Heart right ventricle (tissue), 16 donors: ENCODE data around the gene NUDT9. TPM values are rescaled to one million over a fixed set of nuclear protein-coding genes. Genes with fewer than 3 reads are reported as not detected.
"Not testable (repeated sequence)": the region's sequence is repeated elsewhere in the genome, so short reads cannot be mapped to it uniquely, and the experiment has no call there.

ENCODE experiments used
- ATAC-seq, 8 donors: fragments of 200-7000 bp; cut with Tn5 transposase; one replicate each; pipeline ENCODE4 v1.9.1; 2020; ENCODE audit warnings: mild to moderate bottlenecking in 8 of 8, moderate library complexity in 8 of 8, moderate number of reproducible peaks in 1 of 8
- DNase-seq, 2 donors: peaks; one replicate each; pipeline ENCODE4 v3.0.0-alpha.2; 2020
- H3K27ac ChIP-seq, 10 donors: fragments of 200-600 bp; sonication (generic) in 2 of 10; one replicate each; pipeline versions ENCODE4 v1.5.0 to v1.8.0; 2020 to 2022; ENCODE audit warnings: mild to moderate bottlenecking in 3 of 10
- H3K27me3 ChIP-seq, 7 donors: fragments of 200-600 bp; one replicate each; pipeline ENCODE4 v1.8.0; 2021 to 2022; ENCODE audit warnings: mild to moderate bottlenecking in 2 of 7
- H3K36me3 ChIP-seq, 9 donors: fragments of 200-600 bp; sonication (generic) in 1 of 9; one replicate each; pipeline versions ENCODE4 v1.5.0 to v1.8.0; 2020 to 2022; ENCODE audit warnings: mild to moderate bottlenecking in 2 of 9
- H3K4me1 ChIP-seq, 9 donors: fragments of 200-600 bp; sonication (generic) in 1 of 9; one replicate each; pipeline versions ENCODE4 v1.5.0 to v1.8.0; 2020 to 2022; ENCODE audit warnings: mild to moderate bottlenecking in 4 of 9
- H3K4me3 ChIP-seq, 10 donors: fragments of 200-600 bp; sonication (generic) in 2 of 10; one replicate each; pipeline versions ENCODE4 v1.5.0 to v1.8.0; 2020 to 2022; ENCODE audit warnings: mild to moderate bottlenecking in 7 of 10, moderate library complexity in 2 of 10
- H3K9me3 ChIP-seq, 11 donors: fragments of 200-600 bp in 10 of 11; sonication (generic) in 2 of 11; one replicate each; pipeline versions ENCODE4 v1.5.0 to v1.8.0; 2013 to 2022; ENCODE audit warnings: mild to moderate bottlenecking in 2 of 11, control low read depth in 1 of 11, moderate library complexity in 1 of 11
- CTCF ChIP-seq, 9 donors: fragments of 200-600 bp; sonication (generic) in 2 of 9; IDR thresholded peaks; one replicate each; pipeline versions ENCODE4 v1.5.0 to v1.8.0; 2021 to 2022; ENCODE audit warnings: antibody characterized with exemption in 9 of 9, mild to moderate bottlenecking in 5 of 9, moderate library complexity in 1 of 9
- WGBS, 2 donors: extraction: QIAGEN DNeasy Blood & Tissue Kit; methylation state at CpG; one replicate each; pipeline ENCODE4 v1.1.7; 2013; ENCODE audit warnings: inconsistent platforms in 1 of 2; 5-methylcytosine and 5-hydroxymethylcytosine counted together
- intact Hi-C, 10 donors: fragments of 100-400 bp; cut with DNase I; formaldehyde crosslinking; loops; one replicate each; pipeline versions ENCODE4 v1.11.1 to v1.14.2; 2022
- polyA plus RNA-seq, 2 donors: library from polyadenylated mRNA; stranded (reverse); fragments of 200-250 nt; gene quantifications; one replicate each; pipeline ENCODE4 v1.2.3, GENCODE V29; 2013
- total RNA-seq, 10 donors: library from RNA; stranded (reverse); fragmentation: NEBNext Ultra II Directional in 3 of 10; extraction: Animal tissue kit (Norgen Biotek cat#: 25700) in 3 of 10; gene quantifications; one replicate each; pipeline versions ENCODE4 v1.2.1 to v1.2.4, GENCODE V29; 2021 to 2023
- donor health status: Arrhythmogenic right ventricular cardiomyopathy.
- donor health status: ischemic (EF 13 %, LVEDD 7.1; RV severe dilation, severe dysfunction).
- donor health status: healthy with polysubstance abuse.
- donor health status: DM: no; HTN: yes; CAD: no.
- donor health status: DM: no; HTN: no; CAD: no.
- donor health status: ischemic (EF 25% LVEDD 6.9; RV normal size, moderate dysfunction).
- donor health status: ischemic (EF 25% LVEDD 5.7; RV mildly dilated, moderate dysfunction).
- donor health status: healthy.
- donor health status: DM: yes; HTN: yes; CAD: no.
- donor health status: Ischemic cardiomyopathy.
- donor health status: ischemic (EF 35%, LVEDD 5.7; RV mildly dilated, moderate dysfunction).
- donor health status: nonischemic (EF 11% LVEDD 7.7; RV severe dilation, severe dysfunction).
- donor health status: DM: yes; HTN: yes; CAD: no.
- donor health status: PGD.
- donor health status: ischemic (EF 29% LVEDD 5.4; RV normal size, mild dysfunction).
- donor health status: nonischemic (EF 23%, LVEDD 6.1; RV moderate dilation, normal function).

NUDT9 gene
- total and polyA plus RNA-seq, 12 donors, result 24.1 to 56.0 (median 29.2) TPM

- intact Hi-C loops, result loop anchor here in 3 of 10 donors (2.0 to 5.0 kb wide), 2 partner anchors 33 to 36 kb away; partner anchors contain the start of gene HSD17B11 (in 2 of the 3)
- TF ChIP-seq CTCF (IDR thresholded peaks at IDR 0.05), result peak in 4 of 9 donors; percentile 3 to 28 (median 22)
- Histone ChIP-seq H3K27me3 (no peaks in the 10 kb centered on the region), H3K4me1 (peaks cover 4 to 35% (median 30%) of the 10 kb centered on the region in 9 donors), H3K4me3 (peak overlapping the region; percentile 62 to 96 (median 78)), H3K9me3 (no peaks in the 10 kb centered on the region), H3K27ac (peak overlapping the region in 5 of 10 donors; percentile 82 to 94 (median 91)), H3K36me3 (no peaks in the 10 kb centered on the region)
- ATAC-seq, result no peak
- no peak for DNase-seq
- 10 to 21% methylated on average over 3 of the region's 3 CpGs for whole genome bisulfite sequencing, 2 donors
Measured at GRCh38 chr4:87423317-87424098, 1.1 kb downstream of the NUDT9 start.

GRCh38 chr4:87424099-87424543, 1.7 kb downstream of the NUDT9 start:
- not testable (repeated sequence) for H3K9me3 ChIP-seq, ATAC-seq, H3K36me3 ChIP-seq, DNase-seq, H3K27me3 ChIP-seq, H3K27ac ChIP-seq
- intact Hi-C loops, result loop anchor here in 1 of 10 donors (5.0 kb wide), 1 partner anchor 37 kb away; no protein-coding TSS in a partner anchor
- H3K4me1 ChIP-seq, result peaks cover 4 to 35% (median 30%) of the 10 kb centered on the region in 9 donors
- peak overlapping the region in 4 of 10 donors; percentile 78 to 90 (median 82) for H3K4me3 ChIP-seq
- WGBS, 2 donors, result 90 to 94% methylated on average over 20 to 22 of the region's 22 CpGs

- H3K27me3 ChIP-seq, result no peaks in the 10 kb centered on the region
- no peak overlapping the region for H3K4me3 ChIP-seq
- no peaks in the 10 kb centered on the region for H3K9me3 ChIP-seq
- ATAC-seq (no peak), DNase-seq (no peak)
- intact Hi-C loops, result no loop called here
- H3K27ac ChIP-seq, result no peak overlapping the region
- TF ChIP-seq CTCF (IDR thresholded peaks at IDR 0.05), result no peak
- 94% methylated on average over 2 of the region's 2 CpGs for WGBS, 2 donors
- no peaks in the 10 kb centered on the region for H3K36me3 ChIP-seq
- peaks cover 4 to 47% (median 31%) of the 10 kb centered on the region in 9 donors for H3K4me1 ChIP-seq
Measured at GRCh38 chr4:87425711-87426110, 3.3 kb downstream of the NUDT9 start.

- intact Hi-C loops, result no loop called here
- WGBS, 2 donors, result 89 to 93% methylated on average over 3 of the region's 3 CpGs
- peaks cover 0 to 41% (median 26%) of the 10 kb centered on the region in 9 donors for H3K4me1 ChIP-seq
Measured at GRCh38 chr4:87426865-87427517, 4.6 kb downstream of the NUDT9 start.

More at GRCh38 chr4:87426865-87427517, 4.6 kb downstream of the NUDT9 start:
- H3K27me3 ChIP-seq, result no peaks in the 10 kb centered on the region
- no peak overlapping the region for H3K4me3 ChIP-seq
- DNase-seq (no peak), ATAC-seq (no peak)
- no peaks in the 10 kb centered on the region for H3K9me3 ChIP-seq
- H3K36me3 ChIP-seq, result no peaks in the 10 kb centered on the region
- no peak for TF ChIP-seq CTCF (IDR thresholded peaks at IDR 0.05)
- no peak overlapping the region for H3K27ac ChIP-seq
